GM10266 (cell line): Measurements from ENCODE around the gene THUMPD1.
"Not testable (repeated sequence)": the region's sequence is repeated elsewhere in the genome, so short reads cannot be mapped to it uniquely, and the experiment has no call there.

Experiments
- DNase-seq: peaks from one replicate; pipeline ENCODE4 v3.0.0; 2012; ENCODE audit errors: extremely low spot score
- CTCF ChIP-seq: IDR thresholded peaks from 2 replicates; pipeline ENCODE4 v1.5.1; 2012; ENCODE audit warnings: mild to moderate bottlenecking, low read depth; ENCODE audit not compliant: control insufficient read depth, insufficient read depth; ENCODE audit errors: missing control alignments

THUMPD1 gene

DNA sequence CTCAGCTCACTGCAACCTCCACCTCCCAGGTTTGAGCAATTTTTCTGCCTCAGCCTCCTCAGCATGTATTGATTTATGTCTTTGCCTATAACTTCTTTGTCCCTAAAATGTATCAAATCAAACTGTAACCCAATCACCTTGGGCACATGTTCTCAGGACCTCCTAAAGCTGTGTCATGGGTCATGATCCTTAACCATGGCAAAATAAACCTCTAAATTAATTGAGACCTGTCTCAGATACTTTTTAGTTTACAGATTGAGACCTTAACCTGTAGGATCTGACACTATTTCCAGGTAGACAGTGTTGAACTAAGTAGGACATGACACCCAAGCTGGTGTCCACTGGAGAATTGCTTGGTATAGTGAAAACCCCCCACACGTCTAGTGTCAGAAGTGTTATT is 19.6 kb upstream of the THUMPD1 start:
- no peak for DNase-seq

GRCh38 chr16:20760346-20760745 is 18.7 kb upstream of the THUMPD1 start:
- no peak for DNase-seq
- no peak for TF ChIP-seq CTCF

More for the DNA sequence above, 19.6 kb upstream of the THUMPD1 start:
- no peak for TF ChIP-seq CTCF

GRCh38 chr16:20755799-20756198 is 14.2 kb upstream of the THUMPD1 start:
- DNase-seq, result not testable (repeated sequence)

GRCh38 chr16:20755238-20755637 is 13.6 kb upstream of the THUMPD1 start:
- no peak for TF ChIP-seq CTCF
- DNase-seq, result no peak

DNA sequence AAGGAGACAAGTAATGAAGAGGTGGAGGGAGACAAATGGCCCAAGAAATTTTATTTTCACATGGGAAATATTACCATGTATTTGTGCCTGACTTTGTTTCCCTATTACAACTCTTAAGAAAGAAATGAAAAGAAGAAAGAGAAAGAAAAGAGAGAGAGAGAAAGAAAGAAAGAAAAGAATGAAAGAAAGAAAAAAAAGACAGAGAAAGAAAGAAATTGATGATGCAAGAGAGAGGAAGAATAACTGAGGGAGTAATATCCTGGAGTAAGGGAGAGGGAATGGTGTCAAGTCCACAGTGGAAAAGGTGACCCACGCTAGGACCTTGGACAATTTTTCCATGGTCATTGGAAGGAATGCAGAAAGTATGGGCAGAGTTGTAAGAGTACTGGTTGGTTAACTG is 12.1 kb upstream of the THUMPD1 start:
- no peak for TF ChIP-seq CTCF
- no peak for DNase-seq

- no peak for DNase-seq
- no peak for TF ChIP-seq CTCF
Measured at GRCh38 chr16:20750558-20750957, 8.9 kb upstream of the THUMPD1 start.

DNA sequence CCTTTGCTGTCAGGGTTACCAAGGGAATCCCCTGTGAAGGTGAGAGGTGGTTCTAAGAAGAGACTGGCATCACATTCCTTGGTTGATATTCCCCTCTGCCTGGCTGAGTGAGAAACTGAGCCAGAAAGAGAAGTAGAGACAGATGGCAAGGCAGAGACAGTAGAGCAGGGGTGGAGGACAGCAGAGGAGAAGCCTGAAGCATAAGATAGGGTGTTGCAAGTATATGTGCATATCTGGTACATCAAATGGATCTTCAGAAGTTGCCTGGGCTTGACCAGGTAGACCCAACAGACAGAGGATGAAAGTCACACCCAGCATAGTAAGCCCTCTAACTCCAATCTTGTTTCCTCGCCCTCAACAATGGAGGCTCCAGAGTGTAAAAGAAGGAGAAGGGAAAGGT is 7.9 kb upstream of the THUMPD1 start:
- no peak for DNase-seq
- no peak for TF ChIP-seq CTCF
